ENCODE data around the gene MYL5.
"Not testable (repeated sequence)": the region's sequence is repeated elsewhere in the genome, so short reads cannot be mapped to it uniquely, and the experiment has no call there.

MYL5 gene

GRCh38 chr4:636628-637159, 37.6 kb upstream of the MYL5 start:
- DNase-seq = no peak

GRCh38 chr4:637536-638280, 36.6 kb upstream of the MYL5 start:
- no peak for DNase-seq

GRCh38 chr4:642366-642765, 32.0 kb upstream of the MYL5 start:
- not testable (repeated sequence) for DNase-seq

- no peak for DNase-seq
Measured at GRCh38 chr4:646460-646859, 27.9 kb upstream of the MYL5 start.

- no peak for DNase-seq
Measured at GRCh38 chr4:647481-647880, 26.9 kb upstream of the MYL5 start.

GRCh38 chr4:648579-649292, 25.6 kb upstream of the MYL5 start:
- DNase-seq = no peak

GRCh38 chr4:649293-649625, 25.1 kb upstream of the MYL5 start:
- no peak for DNase-seq

GRCh38 chr4:649751-650310, 24.5 kb upstream of the MYL5 start:
- no peak for DNase-seq

- DNase-seq = no peak
Measured at GRCh38 chr4:650461-650860, 23.9 kb upstream of the MYL5 start.

GRCh38 chr4:650951-651883, 23.1 kb upstream of the MYL5 start:
- DNase-seq = peak; percentile 22

- DNase-seq = no peak
Measured at GRCh38 chr4:651884-652642, 22.3 kb upstream of the MYL5 start.

- DNase-seq = no peak
Measured at GRCh38 chr4:653080-653821, 21.1 kb upstream of the MYL5 start.

- DNase-seq = no peak
Measured at GRCh38 chr4:653831-654502, 20.4 kb upstream of the MYL5 start.

- no peak for DNase-seq
Measured at GRCh38 chr4:654503-654845, 19.9 kb upstream of the MYL5 start.

- no peak for DNase-seq
Measured at GRCh38 chr4:654871-655463, 19.4 kb upstream of the MYL5 start.

- no peak for DNase-seq
Measured at GRCh38 chr4:655464-656151, 18.7 kb upstream of the MYL5 start.

- no peak for DNase-seq
Measured at GRCh38 chr4:656436-657337, 17.7 kb upstream of the MYL5 start.

- no peak for DNase-seq
Measured at GRCh38 chr4:657338-657833, 17.0 kb upstream of the MYL5 start.

Data from DMS79 (cell line).